ENCODE data around the gene DDX1. TPM values are rescaled to one million over a fixed set of nuclear protein-coding genes. Genes with fewer than 3 reads are reported as not detected.

DDX1 gene
- total RNA-seq, 2 experiments from 2014 or later, result 55.4 to 55.6 TPM

- Mint-ChIP-seq H3K9me3 (no peaks in the 10 kb centered on the region), H3K27me3 (no peaks in the 10 kb centered on the region), H3K4me3 (no peak overlapping the region), H3K27ac (no peak overlapping the region), H3K36me3 (ENCODE audit: low read depth) (peaks cover 19% of the 10 kb centered on the region), H3K4me1 (peaks cover 28% of the 10 kb centered on the region)
- DNase-seq, result no peak
- CTCF ChIA-PET, result interaction anchor here (1.3 kb wide), 1 partner anchor 9 kb away, joined by 3 read pairs; no protein-coding TSS in a partner anchor
- POLR2A ChIA-PET, result no interaction called here
Observed at GRCh38 chr2:15556311-15556930, 35.2 kb upstream of the DDX1 start.

GRCh38 chr2:15557887-15558311 is 33.8 kb upstream of the DDX1 start:
- ChIA-PET POLR2A (no interaction called here), CTCF (interaction anchor here (1.6 kb wide), 1 partner anchor 20 kb away, joined by 5 read pairs; no protein-coding TSS in a partner anchor)
- DNase-seq, result no peak
- H3K27me3 Mint-ChIP-seq, result no peaks in the 10 kb centered on the region
- peaks cover 40% of the 10 kb centered on the region for H3K4me1 Mint-ChIP-seq
- H3K4me3 Mint-ChIP-seq, result no peak overlapping the region
- H3K36me3 Mint-ChIP-seq (ENCODE audit: low read depth), result peaks cover 16% of the 10 kb centered on the region
- no peaks in the 10 kb centered on the region for H3K9me3 Mint-ChIP-seq
- H3K27ac Mint-ChIP-seq, result no peak overlapping the region

GRCh38 chr2:15559379-15560139 is 32.1 kb upstream of the DDX1 start:
- no peak for DNase-seq
- POLR2A ChIA-PET, result no interaction called here
- H3K4me1 Mint-ChIP-seq, result peaks cover 39% of the 10 kb centered on the region
- peak overlapping the region; percentile 100 for H3K4me3 Mint-ChIP-seq
- H3K36me3 Mint-ChIP-seq (ENCODE audit: low read depth), result peaks cover 11% of the 10 kb centered on the region
- no peak overlapping the region for H3K27ac Mint-ChIP-seq
- CTCF ChIA-PET, result interaction anchor here (3.6 kb wide), 1 partner anchor 18 kb away, joined by 17 read pairs; no protein-coding TSS in a partner anchor
- H3K27me3 Mint-ChIP-seq, result no peaks in the 10 kb centered on the region
- no peaks in the 10 kb centered on the region for H3K9me3 Mint-ChIP-seq

- H3K4me3 Mint-ChIP-seq, result peak overlapping the region; percentile 100
- no peaks in the 10 kb centered on the region for H3K9me3 Mint-ChIP-seq
- H3K36me3 Mint-ChIP-seq (ENCODE audit: low read depth), result peaks cover 11% of the 10 kb centered on the region
- peaks cover 36% of the 10 kb centered on the region for H3K4me1 Mint-ChIP-seq
- DNase-seq, result peak; percentile 29
- ChIA-PET POLR2A (interaction anchor here (0.9 to 2.0 kb wide), 2 partner anchors 16 to 31 kb away, joined by 7 to 20 read pairs; partner anchors contain the start of gene DDX1), CTCF (interaction anchor here (1.8 to 3.6 kb wide), 2 partner anchors 14 to 17 kb away, joined by 9 to 17 read pairs; no protein-coding TSS in a partner anchor)
- H3K27me3 Mint-ChIP-seq, result peaks cover 4% of the 10 kb centered on the region
- peak overlapping the region; percentile 90 for H3K27ac Mint-ChIP-seq
Observed at GRCh38 chr2:15560140-15560987, 31.3 kb upstream of the DDX1 start.

GRCh38 chr2:15560988-15561573 is 30.6 kb upstream of the DDX1 start, which contains the start of gene NBAS:
TSS of gene NBAS (minus strand) at chr2:15561334. CDS start at chr2:15561304, 30 bp downstream.
- H3K27ac Mint-ChIP-seq, result peak within 1 kb of the TSS; percentile 90
- POLR2A ChIA-PET, result interaction anchor here (0.8 to 2.0 kb wide), 7 partner anchors 16 to 419 kb away, joined by 3 to 20 read pairs (median 4); partner anchors contain the start of gene DDX1
- CTCF ChIA-PET, result interaction anchor here (0.5 to 3.6 kb wide), 7 partner anchors 13 to 1046 kb away, joined by 3 to 17 read pairs (median 4); no protein-coding TSS in a partner anchor
- peaks cover 8% of the 10 kb centered on the region for H3K36me3 Mint-ChIP-seq (ENCODE audit: low read depth)
- no peaks in the 10 kb centered on the region for H3K9me3 Mint-ChIP-seq
- H3K4me1 Mint-ChIP-seq, result peaks cover 36% of the 10 kb centered on the region
- DNase-seq, result peak; percentile 86
- H3K27me3 Mint-ChIP-seq, result peaks cover 7% of the 10 kb centered on the region
- peak within 1 kb of the TSS; percentile 100 for H3K4me3 Mint-ChIP-seq

- Mint-ChIP-seq H3K9me3 (no peaks in the 10 kb centered on the region), H3K4me3 (peak overlapping the region; percentile 100), H3K27me3 (peaks cover 7% of the 10 kb centered on the region), H3K4me1 (peaks cover 36% of the 10 kb centered on the region), H3K27ac (peak overlapping the region; percentile 90), H3K36me3 (ENCODE audit: low read depth) (peaks cover 6% of the 10 kb centered on the region)
- peak; percentile 24 for DNase-seq
- POLR2A ChIA-PET, result interaction anchor here (0.8 to 2.0 kb wide), 6 partner anchors 23 to 420 kb away, joined by 3 to 20 read pairs (median 4); partner anchors contain the start of gene DDX1
- CTCF ChIA-PET, result interaction anchor here (0.5 to 3.6 kb wide), 10 partner anchors 12 to 1046 kb away, joined by 3 to 17 read pairs (median 4); no protein-coding TSS in a partner anchor
Observed at GRCh38 chr2:15561574-15562344, 29.9 kb upstream of the DDX1 start.

- Mint-ChIP-seq H3K27ac (no peak overlapping the region), H3K9me3 (no peaks in the 10 kb centered on the region), H3K36me3 (ENCODE audit: low read depth) (peaks cover 6% of the 10 kb centered on the region), H3K27me3 (peaks cover 7% of the 10 kb centered on the region), H3K4me3 (peak overlapping the region; percentile 100), H3K4me1 (peaks cover 36% of the 10 kb centered on the region)
- POLR2A ChIA-PET, result interaction anchor here (1.3 to 2.0 kb wide), 4 partner anchors 22 to 420 kb away, joined by 4 to 20 read pairs (median 5); partner anchors contain the start of gene DDX1
- CTCF ChIA-PET, result interaction anchor here (0.9 to 3.6 kb wide), 5 partner anchors 12 to 420 kb away, joined by 3 to 17 read pairs (median 5); no protein-coding TSS in a partner anchor
- DNase-seq, result no peak
Observed at GRCh38 chr2:15562354-15563031, 29.2 kb upstream of the DDX1 start.

- Mint-ChIP-seq H3K9me3 (no peaks in the 10 kb centered on the region), H3K27me3 (peaks cover 7% of the 10 kb centered on the region), H3K36me3 (ENCODE audit: low read depth) (peaks cover 6% of the 10 kb centered on the region), H3K4me1 (peaks cover 31% of the 10 kb centered on the region), H3K27ac (no peak overlapping the region), H3K4me3 (no peak overlapping the region)
- ChIA-PET POLR2A (no interaction called here), CTCF (no interaction called here)
- DNase-seq, result no peak
Observed at GRCh38 chr2:15563227-15564100, 28.2 kb upstream of the DDX1 start.

GRCh38 chr2:15565392-15565791 is 26.3 kb upstream of the DDX1 start:
- ChIA-PET CTCF (interaction anchor here (0.7 to 1.2 kb wide), 2 partner anchors 12 to 19 kb away, joined by 4 read pairs; no protein-coding TSS in a partner anchor), POLR2A (no interaction called here)
- peaks cover 6% of the 10 kb centered on the region for H3K36me3 Mint-ChIP-seq (ENCODE audit: low read depth)
- no peak for DNase-seq
- no peak overlapping the region for H3K4me3 Mint-ChIP-seq
- peaks cover 16% of the 10 kb centered on the region for H3K4me1 Mint-ChIP-seq
- peaks cover 7% of the 10 kb centered on the region for H3K27me3 Mint-ChIP-seq
- H3K9me3 Mint-ChIP-seq, result no peaks in the 10 kb centered on the region
- no peak overlapping the region for H3K27ac Mint-ChIP-seq

- ChIA-PET CTCF (interaction anchor here (0.7 to 1.4 kb wide), 4 partner anchors 11 to 20 kb away, joined by 3 to 5 read pairs (median 4); no protein-coding TSS in a partner anchor), POLR2A (no interaction called here)
- H3K9me3 Mint-ChIP-seq, result no peaks in the 10 kb centered on the region
- peaks cover 15% of the 10 kb centered on the region for H3K4me1 Mint-ChIP-seq
- no peak overlapping the region for H3K4me3 Mint-ChIP-seq
- DNase-seq, result no peak
- H3K36me3 Mint-ChIP-seq (ENCODE audit: low read depth), result peaks cover 6% of the 10 kb centered on the region
- H3K27me3 Mint-ChIP-seq, result peaks cover 7% of the 10 kb centered on the region
- H3K27ac Mint-ChIP-seq, result no peak overlapping the region
Observed at GRCh38 chr2:15565994-15566671, 25.5 kb upstream of the DDX1 start.
